ENCODE results near the gene PRDM12. TPM values are rescaled to one million over a fixed set of nuclear protein-coding genes. Genes with fewer than 3 reads are reported as not detected.

Gene PRDM12
- total and polyA plus RNA-seq, 11 donors: 0.14 TPM; not detected in 10

- H3K9me3 ChIP-seq: no peaks in the 10 kb centered on the region
- ATAC-seq (no peak), DNase-seq (no peak)
Measured at GRCh38 chr9:130639124-130639765, 25.1 kb upstream of the PRDM12 start.

GRCh38 chr9:130639866-130640555 is 24.4 kb upstream of the PRDM12 start:
- H3K27ac ChIP-seq: no peak overlapping the region
- H3K9me3 ChIP-seq: no peaks in the 10 kb centered on the region
- peaks cover 0 to 38% (median 36%) of the 10 kb centered on the region in 9 donors for H3K36me3 ChIP-seq
- no peaks in the 10 kb centered on the region for H3K27me3 ChIP-seq
- WGBS, 4 donors: 95 to 99% (median 96%) methylated on average over 14 to 17 of the region's 17 CpGs
- DNase-seq: no peak
- intact Hi-C loops (cut with DNase I): no loop called here
- TF ChIP-seq CTCF (IDR thresholded peaks at IDR 0.05) (no peak), POLR2A (IDR thresholded peaks at IDR 0.05) (no peak)
- no peak for ATAC-seq
- no peaks in the 10 kb centered on the region for H3K4me1 ChIP-seq
- no peak overlapping the region for H3K4me3 ChIP-seq

More at GRCh38 chr9:130639124-130639765, 25.1 kb upstream of the PRDM12 start:
- WGBS, 4 donors: 78 to 84% (median 79%) methylated on average over 20 of the region's 20 CpGs
- Histone ChIP-seq H3K4me1 (no peaks in the 10 kb centered on the region), H3K27me3 (no peaks in the 10 kb centered on the region), H3K27ac (no peak overlapping the region), H3K36me3 (peaks cover 1 to 46% (median 43%) of the 10 kb centered on the region in 9 donors), H3K4me3 (no peak overlapping the region)
- intact Hi-C loops (cut with DNase I): no loop called here
- TF ChIP-seq CTCF (IDR thresholded peaks at IDR 0.05): no peak
- no peak for TF ChIP-seq POLR2A (IDR thresholded peaks at IDR 0.05)

GRCh38 chr9:130640681-130641080 is 23.7 kb upstream of the PRDM12 start:
- intact Hi-C loops (cut with DNase I): no loop called here
- DNase-seq (no peak), ATAC-seq (no peak)
- WGBS, 4 donors: 80 to 84% (median 81%) methylated on average over 6 to 7 of the region's 7 CpGs
- H3K27ac ChIP-seq: no peak overlapping the region
- H3K27me3 ChIP-seq: no peaks in the 10 kb centered on the region
- H3K36me3 ChIP-seq: peaks cover 0 to 32% (median 29%) of the 10 kb centered on the region in 9 donors
- H3K9me3 ChIP-seq: peaks cover 0 to 5% (median 0%) of the 10 kb centered on the region in 12 donors
- H3K4me3 ChIP-seq: no peak overlapping the region
- no peaks in the 10 kb centered on the region for H3K4me1 ChIP-seq
- TF ChIP-seq CTCF (IDR thresholded peaks at IDR 0.05) (no peak), POLR2A (IDR thresholded peaks at IDR 0.05) (no peak)

GRCh38 chr9:130642926-130643325 is 21.5 kb upstream of the PRDM12 start:
- Histone ChIP-seq H3K27ac (no peak overlapping the region), H3K36me3 (peaks cover 0 to 10% (median 9%) of the 10 kb centered on the region in 9 donors), H3K4me1 (no peaks in the 10 kb centered on the region), H3K27me3 (no peaks in the 10 kb centered on the region), H3K4me3 (no peak overlapping the region), H3K9me3 (peaks cover 0 to 12% (median 0%) of the 10 kb centered on the region in 12 donors)
- 79 to 90% (median 83%) methylated on average over 1 to 8 of the region's 8 CpGs for WGBS, 4 donors
- intact Hi-C loops (cut with DNase I): no loop called here
- TF ChIP-seq POLR2A (IDR thresholded peaks at IDR 0.05) (no peak), CTCF (IDR thresholded peaks at IDR 0.05) (no peak)
- no peak for ATAC-seq
- no peak for DNase-seq

Measured in heart left ventricle (tissue), 16 donors.